ENCODE data around the gene INTS4. TPM values are rescaled to one million over a fixed set of nuclear protein-coding genes. Genes with fewer than 3 reads are reported as not detected.
"Not testable (repeated sequence)": the region's sequence is repeated elsewhere in the genome, so short reads cannot be mapped to it uniquely, and the experiment has no call there.

The INTS4 gene
- total RNA-seq, 1 donor from 2014 or later: 46.3 TPM

DNA sequence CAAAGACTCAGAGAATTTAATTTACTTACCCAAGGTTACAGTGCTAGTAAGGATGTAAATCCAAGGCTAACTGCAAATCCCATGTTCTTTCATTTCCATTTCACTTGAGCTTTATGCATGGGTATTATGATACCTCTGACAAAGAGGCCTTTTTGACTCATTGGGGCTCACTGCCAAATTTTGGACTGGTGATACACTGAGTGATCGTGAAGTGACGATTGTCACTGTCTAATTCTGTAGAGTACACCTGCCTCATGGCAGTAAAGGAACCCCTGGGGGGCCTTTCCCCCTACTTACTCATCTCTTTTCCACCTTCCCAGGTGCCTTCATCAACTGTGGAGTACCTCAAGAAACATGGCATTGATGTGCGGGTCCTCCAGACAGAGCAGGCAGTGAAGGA lies 122.6 kb downstream of the INTS4 start:
- peaks cover 17% of the 10 kb centered on the region for H3K36me3 Mint-ChIP-seq
- H3K4me1 Mint-ChIP-seq (ENCODE audit: unreplicated experiment): no peaks in the 10 kb centered on the region
- H3K4me3 Mint-ChIP-seq: no peak overlapping the region
- DNase-seq (ENCODE audit: extremely low spot score, unreplicated experiment): no peak
- H3K27ac Mint-ChIP-seq: no peak overlapping the region
- H3K9me3 Mint-ChIP-seq: no peaks in the 10 kb centered on the region
- TF ChIP-seq, protein P1, sequence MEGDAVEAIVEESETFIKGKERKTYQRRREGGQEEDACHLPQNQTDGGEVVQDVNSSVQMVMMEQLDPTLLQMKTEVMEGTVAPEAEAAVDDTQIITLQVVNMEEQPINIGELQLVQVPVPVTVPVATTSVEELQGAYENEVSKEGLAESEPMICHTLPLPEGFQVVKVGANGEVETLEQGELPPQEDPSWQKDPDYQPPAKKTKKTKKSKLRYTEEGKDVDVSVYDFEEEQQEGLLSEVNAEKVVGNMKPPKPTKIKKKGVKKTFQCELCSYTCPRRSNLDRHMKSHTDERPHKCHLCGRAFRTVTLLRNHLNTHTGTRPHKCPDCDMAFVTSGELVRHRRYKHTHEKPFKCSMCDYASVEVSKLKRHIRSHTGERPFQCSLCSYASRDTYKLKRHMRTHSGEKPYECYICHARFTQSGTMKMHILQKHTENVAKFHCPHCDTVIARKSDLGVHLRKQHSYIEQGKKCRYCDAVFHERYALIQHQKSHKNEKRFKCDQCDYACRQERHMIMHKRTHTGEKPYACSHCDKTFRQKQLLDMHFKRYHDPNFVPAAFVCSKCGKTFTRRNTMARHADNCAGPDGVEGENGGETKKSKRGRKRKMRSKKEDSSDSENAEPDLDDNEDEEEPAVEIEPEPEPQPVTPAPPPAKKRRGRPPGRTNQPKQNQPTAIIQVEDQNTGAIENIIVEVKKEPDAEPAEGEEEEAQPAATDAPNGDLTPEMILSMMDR (conservative IDR thresholded peaks at IDR 0.05): no peak
- no peaks in the 10 kb centered on the region for H3K27me3 Mint-ChIP-seq

DNA sequence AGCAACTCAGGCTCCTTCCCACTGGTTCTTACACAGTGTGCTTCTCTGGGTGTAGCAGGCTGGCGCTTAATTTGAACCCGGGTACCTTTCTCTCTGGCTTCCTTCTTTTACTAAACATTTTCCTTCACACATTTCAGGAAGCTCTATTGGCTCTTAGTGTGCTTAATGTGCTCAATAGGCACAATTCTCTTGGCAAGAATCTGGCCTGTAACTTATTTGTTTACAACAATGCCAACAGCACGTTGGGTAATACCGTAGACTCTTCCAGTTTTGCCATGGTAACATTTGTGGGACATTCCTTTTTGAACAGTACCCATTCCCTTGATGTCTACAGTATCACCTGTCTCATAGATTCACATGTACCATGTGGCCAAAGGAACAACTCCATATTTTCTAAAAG lies 125.7 kb downstream of the INTS4 start:
- H3K4me1 Mint-ChIP-seq (ENCODE audit: unreplicated experiment): no peaks in the 10 kb centered on the region
- no peak for DNase-seq (ENCODE audit: extremely low spot score, unreplicated experiment)
- TF ChIP-seq, protein P1 (conservative IDR thresholded peaks at IDR 0.05): no peak
- H3K27ac Mint-ChIP-seq: no peak overlapping the region
- H3K27me3 Mint-ChIP-seq: no peaks in the 10 kb centered on the region
- H3K36me3 Mint-ChIP-seq: peaks cover 13% of the 10 kb centered on the region
- H3K9me3 Mint-ChIP-seq: no peaks in the 10 kb centered on the region
- no peak overlapping the region for H3K4me3 Mint-ChIP-seq

DNA sequence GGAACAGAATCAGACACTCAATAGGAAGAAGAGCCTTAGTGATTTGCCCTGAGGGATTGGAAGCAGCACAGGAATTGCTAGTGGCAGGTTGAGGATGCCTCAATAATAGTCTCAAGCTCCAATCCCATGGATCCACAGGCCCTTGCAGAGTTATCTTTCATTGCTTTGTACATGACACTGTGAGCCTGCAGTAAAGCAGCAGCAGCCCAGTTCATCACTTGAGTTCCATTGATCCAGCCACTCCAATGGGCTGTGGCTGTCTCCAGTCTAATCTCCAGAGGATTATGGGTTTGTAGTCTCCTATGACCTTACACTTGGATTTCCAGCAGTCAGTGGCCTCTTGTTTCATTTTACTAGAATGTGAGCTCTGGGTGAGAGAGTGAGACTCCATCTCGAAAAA lies 128.1 kb downstream of the INTS4 start:
- H3K36me3 Mint-ChIP-seq: peaks cover 14% of the 10 kb centered on the region
- H3K4me1 Mint-ChIP-seq (ENCODE audit: unreplicated experiment): no peaks in the 10 kb centered on the region
- DNase-seq (ENCODE audit: extremely low spot score, unreplicated experiment): no peak
- TF ChIP-seq, protein P1 (conservative IDR thresholded peaks at IDR 0.05): no peak
- H3K27me3 Mint-ChIP-seq: no peaks in the 10 kb centered on the region
- H3K27ac Mint-ChIP-seq: no peak overlapping the region
- no peak overlapping the region for H3K4me3 Mint-ChIP-seq
- no peaks in the 10 kb centered on the region for H3K9me3 Mint-ChIP-seq

DNA sequence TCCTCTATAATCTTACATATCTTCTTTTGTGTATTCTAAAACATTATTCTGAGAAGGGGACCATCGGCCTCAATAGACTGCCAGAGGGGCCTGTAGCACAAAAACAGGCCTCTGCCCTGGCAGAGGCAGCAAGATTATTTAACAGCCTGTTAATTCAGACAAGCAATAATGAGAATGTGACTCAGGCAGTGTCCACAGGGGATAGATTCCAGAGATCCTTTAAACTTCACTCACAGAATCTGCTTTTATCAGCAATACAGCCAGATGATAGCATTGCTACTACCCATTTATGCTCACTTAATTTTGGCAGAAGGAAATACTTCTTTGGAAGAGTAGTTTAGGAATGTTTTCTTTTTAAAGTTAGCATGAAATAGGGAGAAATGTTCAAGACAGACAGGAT lies 128.7 kb downstream of the INTS4 start:
- H3K4me1 Mint-ChIP-seq (ENCODE audit: unreplicated experiment): no peaks in the 10 kb centered on the region
- H3K9me3 Mint-ChIP-seq: no peaks in the 10 kb centered on the region

DNA sequence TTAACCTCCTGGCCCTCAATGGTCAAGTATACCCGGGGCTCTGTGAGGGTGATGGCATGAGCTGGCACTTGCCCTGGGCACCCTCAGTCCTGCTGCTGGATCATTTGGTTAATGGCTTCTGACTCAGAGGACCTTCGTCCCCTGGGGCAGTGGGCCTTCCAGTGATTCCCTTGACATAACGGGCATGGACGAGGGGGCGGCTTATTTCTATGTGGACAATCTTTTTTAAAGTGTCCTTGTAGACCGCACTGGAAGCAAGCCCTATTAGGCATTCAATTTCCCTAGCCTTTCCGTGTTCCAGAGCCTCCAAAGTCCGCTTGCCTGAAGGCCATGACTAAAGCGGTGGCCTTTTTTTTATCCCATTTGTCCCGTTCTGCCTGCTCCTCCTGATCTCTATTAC lies 133.0 kb downstream of the INTS4 start:
- peaks cover 13% of the 10 kb centered on the region for H3K36me3 Mint-ChIP-seq
- not testable (repeated sequence) for H3K27me3 Mint-ChIP-seq; H3K4me1 Mint-ChIP-seq (ENCODE audit: unreplicated experiment); DNase-seq (ENCODE audit: extremely low spot score, unreplicated experiment); H3K27ac Mint-ChIP-seq; H3K4me3 Mint-ChIP-seq; H3K9me3 Mint-ChIP-seq

More for the DNA sequence above, 128.7 kb downstream of the INTS4 start:
- H3K27ac Mint-ChIP-seq: no peak overlapping the region
- no peak for DNase-seq (ENCODE audit: extremely low spot score, unreplicated experiment)
- no peaks in the 10 kb centered on the region for H3K27me3 Mint-ChIP-seq
- TF ChIP-seq, protein P1 (conservative IDR thresholded peaks at IDR 0.05): no peak
- peaks cover 12% of the 10 kb centered on the region for H3K36me3 Mint-ChIP-seq
- H3K4me3 Mint-ChIP-seq: no peak overlapping the region

DNA sequence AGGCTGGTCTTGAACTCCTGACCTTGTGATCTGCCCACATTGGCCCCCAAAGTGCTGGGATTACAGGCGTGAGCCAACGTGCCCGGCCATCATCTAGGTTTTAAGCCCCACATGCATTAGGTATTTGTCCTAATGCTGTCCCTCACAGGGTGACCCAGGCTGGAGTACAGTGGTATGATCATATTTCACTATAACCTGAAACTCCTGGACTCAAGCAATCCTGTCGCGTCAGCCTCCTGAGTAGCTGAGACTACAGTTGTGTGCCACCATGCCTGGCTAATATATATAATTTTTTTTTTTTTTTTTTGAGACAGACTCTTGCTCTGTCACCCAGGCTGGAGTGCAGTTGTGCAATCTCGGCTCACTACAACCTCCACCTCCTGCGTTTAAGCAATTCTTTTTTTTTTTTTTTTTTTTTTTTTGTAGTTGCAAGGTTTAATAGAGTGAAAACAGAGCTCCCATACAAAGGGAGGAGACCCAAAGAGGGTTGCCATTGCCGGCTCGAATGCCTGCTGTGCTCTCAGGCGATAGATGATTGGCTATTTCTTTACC lies 136.5 kb downstream of the INTS4 start:
- peaks cover 21% of the 10 kb centered on the region for H3K36me3 Mint-ChIP-seq
- H3K9me3 Mint-ChIP-seq; DNase-seq (ENCODE audit: extremely low spot score, unreplicated experiment); H3K4me3 Mint-ChIP-seq; H3K27me3 Mint-ChIP-seq; H3K27ac Mint-ChIP-seq; H3K4me1 Mint-ChIP-seq (ENCODE audit: unreplicated experiment): not testable (repeated sequence)

DNA sequence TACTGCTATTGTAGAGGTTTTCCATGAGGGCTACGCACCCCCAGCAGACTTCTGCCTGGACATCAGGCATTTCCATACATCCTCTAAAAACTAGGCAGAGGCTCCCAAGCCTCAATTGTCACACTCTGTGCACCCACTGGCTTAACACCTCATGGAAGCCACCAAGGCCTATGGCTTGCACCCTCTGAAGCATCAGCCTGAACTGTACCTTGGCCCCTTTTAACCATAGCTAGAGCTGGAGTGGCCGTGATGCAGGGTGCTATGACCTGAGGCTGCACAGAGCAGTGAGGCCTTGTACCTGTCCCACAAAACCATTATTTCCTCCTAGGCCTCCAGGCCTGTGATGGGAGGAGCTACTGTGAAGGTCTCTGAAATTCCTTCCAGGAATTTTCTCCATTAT lies 139.6 kb downstream of the INTS4 start:
- peaks cover 38% of the 10 kb centered on the region for H3K36me3 Mint-ChIP-seq
- no peak for DNase-seq (ENCODE audit: extremely low spot score, unreplicated experiment)
- H3K27ac Mint-ChIP-seq: no peak overlapping the region

More for the DNA sequence above, 139.6 kb downstream of the INTS4 start:
- Mint-ChIP-seq H3K27me3 (no peaks in the 10 kb centered on the region), H3K4me1 (ENCODE audit: unreplicated experiment) (no peaks in the 10 kb centered on the region), H3K4me3 (no peak overlapping the region), H3K9me3 (peaks cover 4% of the 10 kb centered on the region)
- TF ChIP-seq, protein P1 (conservative IDR thresholded peaks at IDR 0.05): no peak
